Measurements from ENCODE around the gene MGAT2. TPM values are rescaled to one million over a fixed set of nuclear protein-coding genes. Genes with fewer than 3 reads are reported as not detected.
A peak's percentile ranks its signal among the peaks of the same experiment; 100 is the strongest.

Gene MGAT2
- total RNA-seq, 2 experiments from 2014 or later = 15.0 to 15.1 TPM

DNA sequence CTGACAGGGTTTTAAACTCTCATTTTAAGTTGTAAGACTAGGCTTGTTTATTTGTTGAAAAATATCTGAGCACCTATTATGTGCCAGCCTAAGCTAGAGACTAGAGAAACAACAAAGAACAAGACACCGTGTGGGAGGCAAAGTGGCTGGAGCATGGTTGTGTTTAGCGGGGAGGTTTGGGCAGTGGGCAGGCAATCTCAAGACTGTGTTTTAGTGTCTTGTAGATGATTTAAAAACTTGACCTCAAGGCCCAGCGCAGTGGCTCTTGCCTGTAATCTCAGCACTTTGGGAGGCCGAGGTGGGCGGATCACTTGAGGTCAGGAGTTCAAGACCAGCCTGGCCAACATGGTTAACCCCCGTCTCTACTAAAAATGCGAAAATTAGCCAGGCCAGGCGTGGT lies 7.9 kb upstream of the MGAT2 start:
- Histone ChIP-seq H3K9me3 (ENCODE audit: control insufficient read depth in 1 of 2, insufficient read depth in 1 of 2, low read length in 2 of 2) (no peaks in the 10 kb centered on the region), H3K4me1 (ENCODE audit: insufficient read depth, low read length) (peaks cover under 1% of the 10 kb centered on the region), H3K27ac (ENCODE audit: low read depth in 1 of 2, low read length in 2 of 2) (no peak overlapping the region), H3K27me3 (ENCODE audit: control insufficient read depth in 1 of 2, insufficient read depth in 2 of 2, low read length in 2 of 2) (no peaks in the 10 kb centered on the region), H3K36me3 (ENCODE audit: insufficient read depth, low read length) (peaks cover 9% of the 10 kb centered on the region), H3K4me3 (ENCODE audit: low read length) (no peak overlapping the region)
- intact Hi-C loops (cut with DNase I, micrococcal nuclease) = no loop called here
- peaks cover 13% of the 10 kb centered on the region for H3K4me1 Mint-ChIP-seq (ENCODE audit: low read depth)
- POLR2A ChIA-PET = interaction anchor here (1.5 to 6.1 kb wide), 2 partner anchors 8 to 26 kb away, joined by 4 to 26 read pairs; partner anchors contain the start of genes MGAT2 and RPL36AL
- H3K4me3 Mint-ChIP-seq = no peak overlapping the region
- H3K27ac Mint-ChIP-seq = no peak overlapping the region
- CTCF ChIA-PET = no interaction called here
- DNase-seq (no peak), ATAC-seq (ENCODE audit: poor library complexity) (no peak)
- TF ChIP-seq, protein P1, sequence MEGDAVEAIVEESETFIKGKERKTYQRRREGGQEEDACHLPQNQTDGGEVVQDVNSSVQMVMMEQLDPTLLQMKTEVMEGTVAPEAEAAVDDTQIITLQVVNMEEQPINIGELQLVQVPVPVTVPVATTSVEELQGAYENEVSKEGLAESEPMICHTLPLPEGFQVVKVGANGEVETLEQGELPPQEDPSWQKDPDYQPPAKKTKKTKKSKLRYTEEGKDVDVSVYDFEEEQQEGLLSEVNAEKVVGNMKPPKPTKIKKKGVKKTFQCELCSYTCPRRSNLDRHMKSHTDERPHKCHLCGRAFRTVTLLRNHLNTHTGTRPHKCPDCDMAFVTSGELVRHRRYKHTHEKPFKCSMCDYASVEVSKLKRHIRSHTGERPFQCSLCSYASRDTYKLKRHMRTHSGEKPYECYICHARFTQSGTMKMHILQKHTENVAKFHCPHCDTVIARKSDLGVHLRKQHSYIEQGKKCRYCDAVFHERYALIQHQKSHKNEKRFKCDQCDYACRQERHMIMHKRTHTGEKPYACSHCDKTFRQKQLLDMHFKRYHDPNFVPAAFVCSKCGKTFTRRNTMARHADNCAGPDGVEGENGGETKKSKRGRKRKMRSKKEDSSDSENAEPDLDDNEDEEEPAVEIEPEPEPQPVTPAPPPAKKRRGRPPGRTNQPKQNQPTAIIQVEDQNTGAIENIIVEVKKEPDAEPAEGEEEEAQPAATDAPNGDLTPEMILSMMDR (IDR thresholded peaks at IDR 0.05) = no peak
- H3K27me3 Mint-ChIP-seq = no peaks in the 10 kb centered on the region
- H3K36me3 Mint-ChIP-seq (ENCODE audit: low read depth) = peaks cover 26% of the 10 kb centered on the region
- H3K9me3 Mint-ChIP-seq = no peaks in the 10 kb centered on the region

GRCh38 chr14:49614196-49614595 lies 6.4 kb upstream of the MGAT2 start:
- peaks cover 22% of the 10 kb centered on the region for H3K36me3 ChIP-seq (ENCODE audit: insufficient read depth, low read length)
- H3K36me3 Mint-ChIP-seq (ENCODE audit: low read depth) = peaks cover 30% of the 10 kb centered on the region

GRCh38 chr14:49615776-49616175 lies 4.8 kb upstream of the MGAT2 start:
- H3K9me3 Mint-ChIP-seq = no peaks in the 10 kb centered on the region
- H3K27ac ChIP-seq (ENCODE audit: low read depth in 1 of 2, low read length in 2 of 2) = no peak overlapping the region
- ChIA-PET POLR2A (no interaction called here), CTCF (interaction anchor here (1.4 kb wide), 1 partner anchor 18 kb away, joined by 3 read pairs; no protein-coding TSS in a partner anchor)
- no peak overlapping the region for H3K4me3 ChIP-seq (ENCODE audit: low read length)
- intact Hi-C loops (cut with DNase I, micrococcal nuclease) = no loop called here
- DNase-seq = no peak
- no peak for ATAC-seq (ENCODE audit: poor library complexity)
- TF ChIP-seq, protein P1 (IDR thresholded peaks at IDR 0.05) = no peak
- H3K36me3 Mint-ChIP-seq (ENCODE audit: low read depth) = peaks cover 46% of the 10 kb centered on the region
- H3K27me3 Mint-ChIP-seq = no peaks in the 10 kb centered on the region
- H3K36me3 ChIP-seq (ENCODE audit: insufficient read depth, low read length) = peaks cover 22% of the 10 kb centered on the region
- H3K9me3 ChIP-seq (ENCODE audit: control insufficient read depth in 1 of 2, insufficient read depth in 1 of 2, low read length in 2 of 2) = no peaks in the 10 kb centered on the region
- H3K27me3 ChIP-seq (ENCODE audit: control insufficient read depth in 1 of 2, insufficient read depth in 2 of 2, low read length in 2 of 2) = no peaks in the 10 kb centered on the region
- peak overlapping the region; percentile 36 for H3K27ac Mint-ChIP-seq
- H3K4me1 ChIP-seq (ENCODE audit: insufficient read depth, low read length) = peaks cover 16% of the 10 kb centered on the region
- H3K4me3 Mint-ChIP-seq = no peak overlapping the region
- H3K4me1 Mint-ChIP-seq (ENCODE audit: low read depth) = peaks cover 34% of the 10 kb centered on the region

More at GRCh38 chr14:49614196-49614595, 6.4 kb upstream of the MGAT2 start:
- Histone ChIP-seq H3K4me3 (ENCODE audit: low read length) (no peak overlapping the region), H3K4me1 (ENCODE audit: insufficient read depth, low read length) (peaks cover 12% of the 10 kb centered on the region), H3K9me3 (ENCODE audit: control insufficient read depth in 1 of 2, insufficient read depth in 1 of 2, low read length in 2 of 2) (no peaks in the 10 kb centered on the region), H3K27me3 (ENCODE audit: control insufficient read depth in 1 of 2, insufficient read depth in 2 of 2, low read length in 2 of 2) (no peaks in the 10 kb centered on the region), H3K27ac (ENCODE audit: low read depth in 1 of 2, low read length in 2 of 2) (no peak overlapping the region)
- H3K9me3 Mint-ChIP-seq = no peaks in the 10 kb centered on the region
- H3K4me1 Mint-ChIP-seq (ENCODE audit: low read depth) = peaks cover 19% of the 10 kb centered on the region
- ATAC-seq (ENCODE audit: poor library complexity) (no peak), DNase-seq (no peak)
- POLR2A ChIA-PET = interaction anchor here (1.2 kb wide), 1 partner anchor 20 kb away, joined by 3 read pairs; no protein-coding TSS in a partner anchor
- no peak overlapping the region for H3K27ac Mint-ChIP-seq
- CTCF ChIA-PET = no interaction called here
- TF ChIP-seq, protein P1 (IDR thresholded peaks at IDR 0.05) = no peak
- H3K4me3 Mint-ChIP-seq = no peak overlapping the region
- no peaks in the 10 kb centered on the region for H3K27me3 Mint-ChIP-seq
- intact Hi-C loops (cut with DNase I, micrococcal nuclease) = no loop called here
